Measurements from ENCODE around the gene TMEM190.
A peak's percentile ranks its signal among the peaks of the same experiment; 100 is the strongest.
"Not testable (repeated sequence)": the region's sequence is repeated elsewhere in the genome, so short reads cannot be mapped to it uniquely, and the experiment has no call there.

Gene TMEM190

DNA sequence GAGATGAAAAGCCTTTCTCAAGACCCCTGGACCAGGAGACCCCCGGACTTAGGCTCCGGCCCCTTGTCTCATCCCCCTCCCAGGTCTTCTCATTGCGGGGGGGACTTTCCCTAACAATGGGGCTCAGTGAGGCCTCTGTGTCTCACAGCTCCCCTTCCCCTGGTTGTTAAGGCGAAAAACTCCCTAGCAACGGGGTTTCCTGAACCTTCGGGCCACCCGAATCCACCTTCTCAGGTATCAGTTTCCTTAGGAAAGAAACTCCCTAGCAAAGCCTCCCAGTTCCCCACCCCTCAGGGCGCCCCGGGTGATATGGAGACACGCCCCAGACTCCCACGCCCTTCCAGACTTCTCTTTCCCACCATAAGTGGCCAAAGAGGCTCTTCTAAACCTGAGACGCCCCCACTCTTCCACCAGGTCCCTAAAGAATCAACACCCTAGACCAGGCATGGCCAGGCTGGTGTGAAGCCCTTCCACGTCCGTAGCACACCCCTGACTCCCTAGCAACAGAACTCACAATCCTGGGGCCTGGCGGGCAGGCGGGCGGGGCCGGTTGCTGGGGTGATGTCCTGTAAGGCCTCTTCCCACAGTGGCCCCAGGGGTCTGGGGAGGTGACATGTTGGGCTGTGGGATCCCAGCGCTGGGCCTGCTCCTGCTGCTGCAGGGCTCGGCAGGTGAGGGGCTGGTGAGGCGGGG lies at the start of gene TMEM190:
Gene TMEM190 (plus strand): TSS at position 586 of the 693 bp plus-strand sequence. CDS start 28 bp downstream, at position 614.
- peak; percentile 30 for DNase-seq (ENCODE audit: low spot score)

DNA sequence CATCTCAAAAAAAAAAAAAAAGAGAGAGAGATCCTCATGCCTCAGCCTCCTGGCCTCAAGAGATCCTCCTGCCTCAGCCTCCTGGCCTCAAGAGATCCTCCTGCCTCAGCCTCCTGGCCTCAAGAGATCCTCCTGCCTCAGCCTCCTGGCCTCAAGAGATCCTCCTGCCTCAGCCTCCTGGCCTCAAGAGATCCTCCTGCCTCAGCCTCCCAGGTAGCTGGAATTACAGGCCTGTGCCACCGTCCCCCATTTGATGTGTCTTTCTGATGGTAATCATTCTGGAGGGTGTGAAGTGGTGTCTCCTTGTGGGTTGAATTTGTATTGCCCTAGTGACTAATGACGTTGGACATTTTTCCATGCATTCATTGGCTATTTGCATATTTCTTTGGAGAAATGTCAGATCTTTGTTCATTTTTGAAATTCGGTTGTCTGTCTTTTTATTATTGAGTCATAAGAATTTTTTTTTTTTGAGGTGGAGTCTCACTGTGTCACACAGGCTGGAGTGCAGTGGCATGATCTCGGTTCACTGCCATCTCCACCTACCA lies 47.8 kb upstream of the TMEM190 start:
- not testable (repeated sequence) for DNase-seq (ENCODE audit: low spot score)

DNA sequence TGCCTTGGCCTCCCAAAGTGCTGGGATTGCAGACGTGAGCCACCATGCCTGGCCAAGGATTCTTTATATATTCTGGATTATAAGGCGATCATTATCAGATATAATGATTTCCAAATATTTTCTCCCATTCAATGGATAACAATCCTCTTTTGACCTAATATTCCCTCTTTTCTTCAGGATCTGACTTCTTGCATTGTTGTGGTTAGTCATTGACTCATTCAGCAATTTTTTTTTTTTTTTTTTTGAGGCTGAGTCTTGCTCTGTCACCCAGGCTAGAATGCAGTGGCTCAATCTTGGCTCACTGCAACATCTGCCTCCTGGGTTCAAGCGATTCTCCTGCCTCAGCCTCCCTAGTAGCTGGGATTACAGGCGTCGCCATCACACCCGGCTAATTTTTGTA lies 46.8 kb upstream of the TMEM190 start:
- DNase-seq (ENCODE audit: low spot score), result not testable (repeated sequence)

DNA sequence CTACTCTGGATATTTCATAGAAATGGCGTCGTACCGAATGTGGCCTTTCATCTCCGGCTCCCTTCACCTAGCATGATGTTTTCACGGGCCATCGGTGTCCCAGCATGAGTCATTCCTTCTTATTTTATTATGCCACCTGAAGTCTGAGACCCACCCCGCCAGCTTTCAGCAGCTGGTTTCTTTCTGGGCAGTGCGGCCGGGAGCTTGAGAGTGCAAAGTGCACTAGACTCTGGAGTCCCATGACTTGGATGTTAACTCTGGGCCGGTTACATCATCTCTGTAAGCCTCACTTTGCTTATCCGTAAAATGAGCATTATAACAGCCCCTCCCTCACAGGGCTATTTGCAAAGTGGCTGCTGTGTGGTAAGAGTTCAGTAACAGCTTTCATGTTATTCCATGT lies 42.8 kb upstream of the TMEM190 start:
- no peak for DNase-seq (ENCODE audit: low spot score)

DNA sequence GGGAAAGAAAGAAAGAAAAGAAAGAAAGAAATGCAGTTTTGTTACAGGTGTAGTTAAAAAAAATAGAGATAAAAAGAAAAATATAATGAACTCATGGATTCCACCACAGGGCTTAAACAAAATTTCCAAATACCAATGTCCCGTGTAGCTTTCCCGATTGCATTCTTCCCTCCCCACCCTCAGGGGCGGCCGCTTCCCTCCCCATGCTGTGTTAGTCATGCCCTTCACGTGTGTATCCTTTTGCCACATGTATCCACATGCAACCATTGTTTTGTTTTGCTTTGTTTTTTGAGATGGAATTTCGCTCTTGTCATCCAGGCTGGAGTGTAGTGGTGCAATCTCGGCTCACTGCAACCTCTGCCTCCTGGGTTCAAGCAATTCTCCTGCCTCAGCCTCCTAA lies 40.5 kb upstream of the TMEM190 start:
- no peak for DNase-seq (ENCODE audit: low spot score)

DNA sequence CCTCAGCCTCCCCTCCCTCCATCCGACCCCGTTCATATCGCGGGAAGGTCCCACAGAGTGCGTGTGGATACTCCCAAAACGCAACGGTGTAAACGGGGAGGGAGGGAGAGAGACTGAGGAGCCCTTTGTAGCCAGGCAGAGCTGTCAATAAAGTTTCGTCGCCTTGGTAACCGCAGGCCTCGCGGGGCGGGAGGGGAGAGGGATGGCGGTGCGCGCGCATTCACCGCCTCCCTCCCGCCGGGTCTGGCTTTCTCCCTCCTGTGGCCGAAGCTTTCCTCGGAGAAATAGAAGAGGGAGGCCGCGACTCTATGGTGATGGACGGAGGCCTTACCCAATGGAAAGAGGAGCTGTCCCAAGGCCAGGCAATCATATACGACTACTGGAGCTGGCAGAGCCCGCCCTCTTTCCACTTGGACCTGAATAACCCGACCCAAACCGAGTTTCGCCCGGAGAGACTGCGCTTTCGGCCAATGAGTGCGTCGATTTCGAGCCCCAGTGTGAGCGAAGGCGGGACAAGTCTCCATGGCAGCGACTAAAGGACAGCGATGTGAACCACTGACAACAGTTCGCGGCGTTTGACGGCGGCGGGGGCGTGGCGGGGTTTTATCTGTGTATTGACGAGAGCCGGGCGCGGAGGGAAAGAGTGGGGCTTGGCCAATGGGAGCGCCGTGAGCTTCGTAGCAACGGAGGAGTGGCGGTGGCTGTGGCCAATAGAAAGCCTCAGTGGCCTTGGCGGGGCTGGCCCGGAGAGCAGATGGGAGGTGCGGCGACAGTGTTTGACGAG lies 37.3 kb upstream of the TMEM190 start, which contains the start of gene KMT5C:
Gene KMT5C (plus strand): TSS at position 772 of the 784 bp plus-strand sequence. CDS start 2,061 bp downstream, outside the sequence.
- peak; percentile 98 for DNase-seq (ENCODE audit: low spot score)

DNA sequence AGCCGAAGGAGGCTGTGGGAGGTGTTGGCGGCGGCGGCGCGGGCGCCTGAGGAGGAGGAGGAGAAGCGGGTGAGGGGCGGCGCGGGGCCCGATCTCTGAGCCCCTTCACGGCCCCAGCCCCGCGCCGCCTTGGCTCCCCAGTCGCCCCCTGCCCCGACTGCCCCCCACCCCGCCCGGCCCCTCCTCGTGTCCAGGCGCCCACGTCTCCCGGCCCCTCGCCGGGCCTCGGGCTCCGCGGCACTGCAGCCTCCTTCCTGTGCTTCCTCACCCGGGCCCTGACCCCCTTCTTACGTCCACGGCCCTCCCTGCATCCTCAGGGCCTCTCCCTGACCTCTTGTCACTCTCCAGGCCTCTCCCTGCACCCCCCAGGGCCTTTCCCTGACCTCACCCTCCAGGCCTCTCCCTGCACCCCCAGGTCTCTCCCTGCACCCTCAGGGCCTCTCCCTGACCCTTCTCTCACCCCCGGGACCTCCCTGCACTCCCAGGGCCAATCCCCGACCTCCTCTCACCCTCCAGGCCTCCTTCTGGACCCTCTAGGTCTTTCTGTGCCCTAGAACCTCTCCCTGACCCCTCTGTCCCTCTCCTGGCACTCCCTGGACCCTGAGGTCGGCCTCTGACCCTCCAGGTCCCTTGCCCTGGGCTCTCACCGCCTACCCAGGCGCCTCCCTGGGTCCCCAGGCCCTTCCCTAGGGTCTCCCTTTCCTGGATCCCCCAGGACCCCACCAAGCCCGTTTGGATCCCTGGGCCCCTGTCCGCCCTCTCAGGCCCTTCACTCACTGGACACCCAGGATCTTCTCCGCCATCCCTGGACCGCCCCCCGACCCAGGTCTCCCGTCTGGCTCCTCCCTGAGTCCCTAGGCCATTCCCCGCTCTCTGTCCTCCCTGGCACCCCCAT lies 36.5 kb upstream of the TMEM190 start:
- DNase-seq (ENCODE audit: low spot score), result no peak

DNA sequence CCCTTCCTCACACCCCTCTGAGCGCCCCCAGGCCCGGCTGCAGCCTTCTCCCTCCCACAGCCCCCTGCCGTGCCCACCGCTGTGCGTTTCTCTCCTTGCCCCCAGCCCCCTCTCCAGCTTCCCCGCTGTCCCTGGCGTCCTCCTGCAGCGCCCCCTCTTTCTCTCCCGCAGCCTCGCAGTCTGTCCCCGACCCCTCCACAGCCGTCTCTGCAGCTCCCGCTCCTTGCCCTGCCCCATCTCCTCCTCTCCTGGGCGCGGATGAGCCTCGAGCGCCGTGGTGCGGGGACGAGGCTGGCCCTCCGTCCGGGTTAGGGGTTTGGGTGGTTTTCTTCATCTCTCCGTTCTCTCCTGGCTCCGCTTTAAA lies 35.9 kb upstream of the TMEM190 start:
- DNase-seq (ENCODE audit: low spot score), result peak; percentile 69

DNA sequence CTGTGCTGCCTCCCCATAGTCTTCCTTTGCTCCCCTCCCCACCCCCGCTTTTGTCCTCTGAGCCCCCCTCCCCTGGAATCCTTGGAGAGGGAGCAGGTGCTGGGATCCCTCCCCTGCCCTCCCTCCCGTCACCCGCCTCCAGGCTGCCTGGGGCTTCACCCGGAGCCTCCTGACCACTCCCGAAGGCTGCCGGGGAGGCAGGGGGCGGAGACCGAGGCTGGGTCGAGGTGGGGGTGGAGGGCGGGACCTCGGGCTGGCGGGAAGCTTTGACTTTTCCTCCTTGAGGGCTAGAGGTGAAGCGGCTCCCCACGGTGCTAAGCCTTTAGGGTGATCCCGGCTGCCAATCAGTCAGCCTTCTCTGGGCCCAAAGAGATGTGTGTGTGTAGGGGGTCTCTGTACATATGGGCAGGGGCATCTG lies 35.4 kb upstream of the TMEM190 start:
- DNase-seq (ENCODE audit: low spot score), result peak; percentile 91

DNA sequence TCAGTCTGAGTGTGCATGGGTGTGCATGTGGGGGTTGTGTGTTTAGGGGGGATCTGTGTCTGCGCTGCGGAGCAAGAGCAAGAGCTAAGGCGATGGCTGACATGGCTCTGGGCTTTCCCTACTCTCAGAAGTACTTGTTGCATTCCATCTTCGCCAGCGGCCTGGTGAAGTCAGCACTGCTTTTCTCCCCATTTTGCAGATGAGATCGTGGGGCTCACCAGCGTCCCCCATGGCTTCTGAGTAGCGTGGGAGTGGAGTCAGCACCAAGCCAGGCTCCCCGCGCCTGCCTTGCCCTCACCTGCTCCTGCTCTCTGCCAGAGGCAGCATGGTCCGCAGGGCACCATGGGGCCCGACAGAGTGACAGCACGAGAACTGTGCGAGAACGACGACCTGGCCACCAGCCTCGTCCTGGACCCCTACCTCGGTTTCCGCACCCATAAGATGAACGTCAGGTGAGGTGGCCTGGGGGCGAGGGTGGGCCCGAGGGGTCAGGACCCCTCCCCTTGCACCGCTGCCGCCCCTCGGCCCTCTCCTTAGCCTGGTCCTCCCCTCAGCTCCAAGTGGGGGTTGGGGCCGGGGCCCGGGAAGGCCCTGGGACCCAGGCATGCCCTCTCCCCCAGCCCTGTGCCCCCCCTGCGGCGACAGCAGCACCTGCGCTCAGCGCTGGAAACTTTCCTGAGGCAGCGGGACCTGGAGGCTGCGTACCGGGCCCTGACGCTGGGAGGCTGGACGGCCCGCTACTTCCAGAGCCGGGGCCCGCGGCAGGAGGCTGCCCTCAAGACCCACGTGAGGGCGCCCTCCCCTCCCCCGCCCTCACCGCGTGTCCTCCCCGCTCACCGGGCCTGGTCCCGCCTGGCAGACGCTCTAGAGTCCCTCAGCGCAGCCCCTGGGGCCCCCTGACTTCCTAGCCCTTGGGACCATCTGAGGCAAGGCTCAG lies 34.8 kb upstream of the TMEM190 start:
- no peak for DNase-seq (ENCODE audit: low spot score)

DNA sequence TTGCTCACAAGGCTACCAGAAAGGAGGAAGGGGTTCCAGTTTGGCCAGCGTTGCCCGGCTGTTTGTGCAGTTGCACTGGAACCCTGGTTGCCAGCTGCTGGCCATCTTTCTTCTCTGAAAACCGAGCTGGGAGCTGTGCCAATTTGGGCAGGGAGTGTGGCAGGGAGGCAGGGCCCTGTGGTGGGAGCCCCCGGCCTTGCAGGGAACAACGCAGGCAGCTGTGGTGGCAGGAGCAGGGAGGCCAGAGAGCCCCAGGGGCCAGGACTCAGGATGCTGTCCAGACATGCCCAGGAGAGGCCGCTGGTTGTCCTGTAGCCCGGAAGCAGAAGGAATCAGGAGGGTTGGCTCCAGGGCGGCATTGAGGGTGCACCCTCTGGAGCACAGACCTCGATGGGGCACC lies 32.2 kb upstream of the TMEM190 start:
- no peak for DNase-seq (ENCODE audit: low spot score)

DNA sequence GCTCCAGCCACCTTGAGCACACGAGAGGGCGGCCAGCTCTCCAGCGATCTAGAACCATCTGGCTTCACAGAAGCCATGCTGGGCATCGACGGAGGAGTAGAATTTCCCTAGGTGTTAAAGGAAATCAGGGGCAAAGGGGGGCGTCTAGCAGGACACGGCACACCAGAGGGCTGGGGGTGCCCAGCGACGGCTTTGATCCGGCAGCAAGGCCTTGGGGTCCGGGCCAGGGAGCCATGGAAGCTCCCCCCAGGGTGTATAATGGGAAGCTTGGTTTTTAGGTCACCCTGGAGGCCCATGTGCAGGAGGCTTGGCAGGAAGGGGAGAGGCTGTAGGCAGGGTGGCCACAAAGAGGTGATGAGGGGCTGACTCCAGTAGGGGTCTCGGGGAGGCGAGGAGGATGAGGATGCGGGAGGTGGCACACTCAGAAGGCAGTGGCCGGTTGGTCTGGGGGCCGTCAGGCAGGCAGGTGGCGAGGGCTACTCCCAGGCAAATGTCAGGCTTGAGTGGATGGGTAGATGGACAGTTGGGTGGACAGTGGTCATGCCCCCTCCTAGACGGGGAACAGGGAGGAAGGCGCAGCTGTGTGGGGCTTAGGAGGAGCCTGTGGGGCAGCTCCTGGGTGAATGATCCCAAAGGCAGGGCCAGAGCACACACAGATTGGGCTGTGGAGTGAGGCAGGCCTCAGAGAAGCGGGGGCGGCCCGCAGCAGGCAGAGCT lies 31.4 kb upstream of the TMEM190 start:
- no peak for DNase-seq (ENCODE audit: low spot score)

DNA sequence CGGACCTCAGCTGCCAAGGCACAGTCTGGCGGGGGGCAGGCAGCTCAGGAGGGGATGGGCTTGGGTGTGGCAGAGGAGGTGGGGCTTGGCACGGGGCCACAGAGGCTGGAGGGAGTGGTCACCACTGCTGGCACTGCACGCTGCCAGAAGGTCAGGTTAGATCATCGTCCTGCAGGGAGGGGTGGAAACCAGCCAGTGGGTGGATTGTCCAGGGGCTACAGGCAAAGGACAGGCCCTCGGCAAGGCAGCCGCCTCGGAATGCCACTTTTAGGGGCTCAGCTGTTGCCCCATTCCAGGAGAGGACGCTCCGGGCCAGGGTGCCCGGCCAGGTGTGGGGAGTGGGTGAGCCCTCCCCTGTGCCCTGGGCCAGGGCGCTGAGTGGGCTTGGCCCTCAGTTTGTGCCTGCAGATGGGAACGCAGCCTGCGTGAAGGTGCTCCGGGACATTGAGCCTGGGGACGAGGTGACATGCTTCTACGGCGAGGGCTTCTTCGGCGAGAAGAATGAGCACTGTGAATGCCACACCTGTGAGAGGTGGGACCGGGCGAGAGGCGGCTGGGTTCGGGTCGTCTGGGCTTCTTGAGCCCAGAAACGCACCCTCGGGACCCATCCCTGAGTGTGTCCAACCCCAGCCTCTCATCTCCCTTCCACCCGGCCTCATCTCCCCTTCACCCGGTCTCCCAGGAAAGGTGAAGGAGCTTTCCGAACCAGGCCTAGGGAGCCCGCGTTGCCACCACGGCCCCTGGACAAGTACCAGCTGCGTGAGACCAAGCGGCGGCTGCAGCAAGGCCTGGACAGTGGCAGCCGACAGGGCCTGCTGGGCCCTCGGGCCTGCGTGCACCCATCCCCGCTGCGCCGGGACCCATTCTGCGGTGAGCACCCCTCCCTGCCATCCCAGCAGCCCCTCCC lies 30.6 kb upstream of the TMEM190 start:
- DNase-seq (ENCODE audit: low spot score), result no peak

DNA sequence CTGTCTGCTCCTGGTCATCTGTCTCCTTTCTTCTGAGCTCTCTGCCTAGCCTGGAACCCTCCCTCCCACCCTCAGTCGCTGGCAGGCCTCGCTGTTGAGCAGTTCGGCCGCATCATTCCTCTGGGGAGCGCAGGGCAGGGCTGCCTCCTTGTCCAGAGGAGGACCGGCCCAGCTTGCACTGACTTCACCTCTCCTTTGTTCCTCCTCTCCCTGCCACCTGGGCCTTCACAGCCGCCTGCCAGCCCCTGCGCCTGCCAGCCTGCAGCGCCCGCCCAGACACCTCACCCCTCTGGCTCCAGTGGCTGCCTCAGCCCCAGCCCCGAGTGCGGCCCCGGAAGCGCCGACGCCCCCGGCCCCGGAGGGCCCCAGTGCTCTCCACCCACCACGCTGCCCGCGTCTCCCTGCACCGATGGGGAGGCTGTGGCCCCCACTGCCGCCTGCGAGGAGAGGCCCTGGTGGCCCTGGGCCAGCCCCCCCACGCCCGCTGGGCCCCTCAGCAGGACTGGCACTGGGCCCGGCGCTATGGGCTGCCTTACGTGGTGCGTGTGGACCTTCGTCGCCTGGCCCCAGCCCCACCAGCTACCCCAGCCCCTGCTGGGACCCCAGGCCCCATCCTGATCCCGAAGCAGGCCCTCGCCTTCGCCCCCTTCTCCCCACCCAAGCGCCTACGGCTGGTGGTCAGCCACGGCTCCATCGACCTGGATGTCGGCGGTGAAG lies 29.7 kb upstream of the TMEM190 start:
- no peak for DNase-seq (ENCODE audit: low spot score)

DNA sequence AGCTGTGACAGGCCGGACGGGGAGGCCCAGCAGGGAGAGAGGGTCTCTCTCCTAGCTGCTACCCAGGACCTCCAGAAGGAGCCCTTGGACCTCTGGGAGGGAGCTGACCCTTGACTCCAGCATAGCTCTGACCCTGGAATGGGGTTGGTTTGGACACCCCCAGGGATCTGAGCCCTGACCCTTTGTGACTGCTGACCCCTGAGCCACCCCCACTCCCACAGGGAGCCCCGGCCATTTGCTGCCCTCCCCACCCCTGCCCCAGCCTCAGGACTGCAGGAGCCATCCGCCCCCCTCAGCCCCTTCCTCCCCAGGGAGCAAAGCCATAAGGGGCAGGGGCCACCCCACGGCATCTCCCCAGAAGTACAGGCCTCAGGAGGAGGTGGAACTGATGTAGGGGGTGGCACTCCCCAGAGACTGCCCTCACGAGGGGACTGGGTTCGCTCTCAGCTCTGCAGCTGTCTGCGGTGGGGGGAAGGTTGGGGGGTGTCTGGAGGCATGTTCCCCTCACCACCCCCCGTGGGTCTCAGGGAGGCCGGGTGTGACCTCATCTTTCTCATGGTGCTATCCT lies 29.1 kb upstream of the TMEM190 start:
- no peak for DNase-seq (ENCODE audit: low spot score)

DNA sequence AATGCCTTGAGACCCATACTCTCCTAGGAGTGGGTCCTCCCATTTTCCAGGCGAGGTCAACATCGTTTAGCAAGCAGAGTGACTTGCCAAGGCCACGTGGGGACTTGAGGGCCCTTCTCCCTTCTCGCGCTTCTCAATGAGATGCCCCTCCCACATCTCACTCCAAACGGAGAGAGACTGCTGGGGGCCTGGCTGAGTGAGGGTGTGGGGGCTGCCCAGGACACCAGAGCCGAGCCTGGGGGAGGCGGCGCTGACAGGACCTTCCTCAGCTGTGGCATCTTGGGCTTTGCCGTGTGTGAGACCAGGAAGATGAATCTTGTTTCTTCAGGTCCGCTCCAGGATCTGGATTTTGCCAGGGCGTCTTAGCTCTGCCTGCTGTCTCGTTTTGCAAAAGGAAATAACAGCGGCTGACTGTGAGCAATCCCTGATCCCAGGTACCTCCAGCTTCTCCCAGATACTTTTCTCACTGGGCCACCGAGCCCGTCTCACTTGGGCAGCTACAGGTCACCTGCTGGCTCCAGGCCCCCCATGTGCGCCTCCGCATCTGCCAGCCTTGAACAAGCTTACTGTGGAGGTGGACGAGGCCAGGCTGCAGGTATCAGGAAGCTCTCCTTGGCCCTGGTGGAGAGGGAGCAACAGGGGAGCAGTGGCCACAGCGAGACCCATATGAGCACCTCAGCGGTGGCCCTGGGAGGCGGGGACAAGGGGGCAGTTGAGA lies 28.1 kb upstream of the TMEM190 start:
- no peak for DNase-seq (ENCODE audit: low spot score)

DNA sequence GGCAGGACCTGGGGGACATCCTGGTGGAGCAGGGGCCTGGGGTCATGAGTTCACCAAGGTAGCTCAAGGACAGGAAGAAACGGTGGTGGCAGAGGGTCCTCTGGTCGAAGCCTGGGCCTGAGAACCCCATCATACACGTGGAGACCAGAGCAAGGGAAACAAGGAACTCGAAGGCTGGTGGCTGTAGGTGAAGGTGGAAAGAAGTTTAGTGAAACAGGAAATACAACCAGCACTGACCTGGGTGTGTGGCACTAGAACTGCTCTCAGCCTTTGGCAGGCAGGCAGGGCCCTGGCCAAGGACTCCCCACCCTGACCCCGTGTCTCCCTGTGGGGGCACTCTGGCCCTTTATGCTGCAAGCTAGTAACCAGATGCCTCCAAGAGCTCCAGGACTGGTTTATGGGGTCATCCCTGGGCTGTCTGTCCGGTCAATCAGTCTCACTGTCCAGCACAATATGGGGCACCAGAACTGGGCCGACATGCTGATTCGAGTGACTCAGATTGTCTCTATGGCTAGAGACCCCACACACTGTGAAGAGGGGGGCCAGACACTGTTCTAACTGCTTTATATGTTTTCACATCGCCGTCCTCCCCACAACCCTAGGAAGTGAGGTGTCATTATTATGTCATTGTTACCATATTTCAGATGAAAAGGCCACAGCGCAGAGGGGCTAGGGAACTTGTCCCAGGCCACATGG lies 25.9 kb upstream of the TMEM190 start:
- DNase-seq (ENCODE audit: low spot score), result no peak

All from D341Med (cell line).